IMR-90 (cell line): ENCODE measurements around the gene NAT10. TPM values are rescaled to one million over a fixed set of nuclear protein-coding genes. Genes with fewer than 3 reads are reported as not detected.

Experiments used
- NFE2L2 ChIP-seq: fragments of 150-350 bp; IDR thresholded peaks from 2 replicates; pipeline ENCODE4 v1.6.1; 2016; ENCODE audit warnings: low read depth, mild to moderate bottlenecking, low read length
- polyA plus RNA-seq, 3 experiments: library from polyadenylated mRNA; depleted of rRNA; stranded (reverse); fragments of >200 nt; gene quantifications; 2 replicates each; pipeline ENCODE4 v1.2.3, GENCODE V29; 2012; ENCODE audit warnings: low replicate concordance in 1 of 3
- total RNA-seq: library from RNA; depleted of rRNA; stranded (reverse); fragments of >200 nt; gene quantifications from 2 replicates; pipeline ENCODE4 v1.2.3, GENCODE V29; 2012
- TF ChIP-seq, protein P1 (sequence below): fragments of 150-350 bp; IDR thresholded peaks from 2 replicates; pipeline ENCODE4 v1.6.1; 2017; ENCODE audit warnings: mild to moderate bottlenecking, antibody characterized with exemption, low read length, low read depth

Gene NAT10
- total and polyA plus RNA-seq, 2 of the 4 experiments (the other 2 are of a cell fraction), result 28.1 to 34.8 TPM

DNA sequence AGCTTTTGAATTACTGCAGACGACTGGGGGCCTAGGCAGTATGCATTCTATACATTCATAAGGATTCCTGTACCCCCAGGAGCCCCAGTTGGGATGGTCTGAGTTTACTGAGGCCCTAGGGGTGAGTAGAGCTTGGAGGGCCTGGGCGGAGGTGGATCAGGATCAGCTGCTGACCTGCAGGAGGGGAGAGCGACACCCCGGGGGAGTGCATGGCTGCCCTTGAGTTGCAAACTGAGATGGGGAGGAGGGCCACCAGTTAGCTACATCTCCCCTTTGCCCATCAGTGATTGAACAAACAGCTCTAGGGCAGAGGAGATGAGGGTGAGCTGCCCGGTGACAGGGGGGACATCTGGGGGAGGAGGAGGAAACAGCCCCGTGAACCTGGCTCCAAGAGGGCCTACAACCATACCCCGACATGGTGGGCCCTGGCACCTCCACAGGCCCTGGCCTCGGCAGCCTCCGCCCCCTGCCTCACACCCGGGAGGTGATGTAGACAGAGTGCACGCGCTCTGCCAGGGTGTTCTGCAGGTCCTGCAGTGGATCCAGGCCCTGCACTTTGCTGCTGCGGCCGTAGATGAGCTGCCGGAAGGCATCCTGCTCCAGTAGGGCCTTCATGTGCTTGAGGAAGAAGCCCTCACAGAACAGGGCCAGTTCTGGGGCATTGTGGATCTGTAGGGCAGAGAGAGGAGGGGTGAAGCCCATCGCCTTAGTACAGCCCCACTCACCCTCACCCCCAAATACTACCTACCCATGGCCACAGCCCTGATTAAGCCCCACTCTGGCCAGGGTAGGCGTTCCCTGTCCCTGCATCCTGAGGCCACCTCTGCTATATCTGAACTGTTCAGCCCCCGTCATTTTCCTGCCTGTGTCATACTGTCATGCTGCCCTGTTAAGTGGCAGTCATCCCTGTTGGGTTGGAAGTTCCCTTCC, 46.8 kb downstream of the NAT10 start (continued):
- TF ChIP-seq, protein P1, sequence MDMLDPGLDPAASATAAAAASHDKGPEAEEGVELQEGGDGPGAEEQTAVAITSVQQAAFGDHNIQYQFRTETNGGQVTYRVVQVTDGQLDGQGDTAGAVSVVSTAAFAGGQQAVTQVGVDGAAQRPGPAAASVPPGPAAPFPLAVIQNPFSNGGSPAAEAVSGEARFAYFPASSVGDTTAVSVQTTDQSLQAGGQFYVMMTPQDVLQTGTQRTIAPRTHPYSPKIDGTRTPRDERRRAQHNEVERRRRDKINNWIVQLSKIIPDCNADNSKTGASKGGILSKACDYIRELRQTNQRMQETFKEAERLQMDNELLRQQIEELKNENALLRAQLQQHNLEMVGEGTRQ, result no peak
- TF ChIP-seq NFE2L2, result no peak
